T-helper 9 cell (primary cell): ENCODE data around the gene MREG.
"Not testable (repeated sequence)": the region's sequence is repeated elsewhere in the genome, so short reads cannot be mapped to it uniquely, and the experiment has no call there.

Source experiments
- DNase-seq: peaks from one replicate; pipeline ENCODE4 v3.0.0-alpha.2; 2020

MREG gene

GRCh38 chr2:215983581-215984351, 29.6 kb downstream of the MREG start:
- DNase-seq: no peak

DNA sequence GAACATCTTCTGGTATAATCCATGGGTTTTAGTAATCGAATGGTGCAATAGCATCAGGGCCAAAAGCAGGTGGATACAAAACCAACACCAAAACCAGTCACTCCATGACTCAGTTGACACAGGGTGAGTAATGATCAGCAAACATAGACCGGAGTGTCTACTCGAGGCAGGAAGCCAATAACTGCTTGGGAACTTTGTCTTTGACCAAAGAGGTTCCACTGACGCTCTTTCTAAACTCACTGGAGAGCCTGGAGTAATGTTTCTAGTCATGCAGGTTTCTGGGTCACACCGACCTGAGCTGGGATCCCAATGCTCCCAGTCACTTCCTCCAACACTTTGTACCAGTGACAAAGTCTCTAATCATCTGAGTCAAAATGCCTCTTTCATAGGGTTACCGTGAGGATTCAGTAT, 30.9 kb downstream of the MREG start:
- DNase-seq: no peak

GRCh38 chr2:215981115-215981514, 32.2 kb downstream of the MREG start:
- no peak for DNase-seq

DNA sequence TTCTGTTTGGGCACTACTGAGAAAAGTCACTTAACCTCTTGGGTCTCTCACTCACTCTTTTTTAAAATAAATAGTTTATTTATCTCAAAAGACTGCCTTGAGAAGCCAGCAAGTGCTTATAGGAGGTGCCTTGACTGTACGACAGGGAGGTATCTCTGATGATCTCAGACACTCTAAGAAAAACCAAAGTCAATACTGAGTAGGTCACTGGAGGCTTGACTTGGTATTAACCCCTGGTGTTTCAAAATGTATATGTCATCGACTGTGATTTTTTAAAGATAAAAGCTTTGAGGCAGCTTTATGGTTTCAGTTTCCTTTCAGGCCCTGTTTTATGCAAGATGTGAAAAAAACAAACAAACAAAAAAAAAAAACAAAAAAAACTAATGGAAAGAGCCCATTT, 33.7 kb downstream of the MREG start:
- DNase-seq: no peak

DNA sequence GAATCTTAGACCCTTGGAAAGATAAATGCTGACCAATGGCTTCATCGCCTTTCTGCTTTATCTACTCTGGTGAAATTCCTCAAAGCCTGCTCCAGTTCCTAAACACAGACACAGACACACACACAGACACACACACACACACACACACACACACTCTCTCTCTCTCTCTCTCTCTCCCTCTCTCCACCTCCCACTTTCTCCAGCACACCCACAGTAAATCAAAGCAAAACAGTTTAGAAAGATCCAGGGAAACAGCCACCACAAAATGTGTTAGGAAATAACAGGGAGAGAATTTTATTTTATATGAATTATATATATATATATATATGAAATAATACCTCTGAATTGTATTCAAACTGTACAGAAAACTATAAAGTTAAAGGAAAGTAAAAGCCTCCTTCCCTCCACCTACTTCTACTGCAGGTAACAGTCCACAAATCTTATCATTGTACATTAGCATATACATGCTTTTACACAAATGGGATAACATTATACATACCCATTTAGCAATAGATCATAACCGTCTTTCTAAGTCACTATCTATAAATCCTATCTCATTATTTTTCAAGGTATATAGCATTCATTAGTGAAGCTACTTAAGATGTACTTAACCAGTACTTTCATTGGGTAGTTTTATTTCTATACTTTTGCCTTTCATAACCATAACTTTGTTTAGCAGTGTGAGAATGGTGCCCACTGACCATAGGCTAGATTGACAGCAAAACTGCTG, 38.5 kb downstream of the MREG start:
- no peak for DNase-seq

- DNase-seq: no peak
Observed at GRCh38 chr2:215973954-215974699, 39.2 kb downstream of the MREG start.

DNA sequence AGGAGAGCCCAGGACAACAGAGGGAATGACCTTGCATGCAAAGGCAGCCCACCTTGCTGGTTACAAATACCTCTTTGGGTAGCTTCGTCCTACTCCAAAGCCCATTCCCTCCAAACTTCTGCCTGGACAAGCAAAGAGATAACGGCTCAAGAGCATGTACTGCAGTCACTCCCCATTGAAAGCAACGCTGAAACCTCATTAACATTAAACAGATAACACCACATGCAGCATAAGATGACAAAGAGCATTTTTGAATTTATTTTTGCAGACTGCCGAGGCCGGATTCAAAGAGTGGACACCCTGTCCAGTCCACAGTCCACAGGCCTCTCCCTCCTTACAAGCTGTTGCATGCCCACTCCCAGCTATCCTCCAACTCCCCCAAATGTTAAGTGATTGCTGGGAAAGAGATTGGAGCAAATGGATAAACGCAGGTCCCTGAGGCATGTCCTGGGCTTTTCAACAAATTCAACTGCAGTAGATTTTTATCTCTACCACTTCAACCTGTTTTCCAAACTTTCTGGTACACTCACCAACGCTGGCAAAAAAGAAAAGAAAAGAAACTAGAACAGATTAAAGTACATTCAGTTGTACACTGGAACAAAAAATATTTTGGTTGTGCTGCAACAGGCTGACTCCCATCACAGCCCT, 40.1 kb downstream of the MREG start:
- no peak for DNase-seq

- no peak for DNase-seq
Observed at GRCh38 chr2:215971671-215972070, 41.7 kb downstream of the MREG start.

GRCh38 chr2:215970894-215971293, 42.5 kb downstream of the MREG start:
- DNase-seq: not testable (repeated sequence)

GRCh38 chr2:215970425-215970824, 42.9 kb downstream of the MREG start:
- DNase-seq: no peak

- no peak for DNase-seq
Observed at GRCh38 chr2:215969131-215969841, 44.1 kb downstream of the MREG start.

GRCh38 chr2:215968499-215968898, 44.9 kb downstream of the MREG start:
- DNase-seq: no peak

DNA sequence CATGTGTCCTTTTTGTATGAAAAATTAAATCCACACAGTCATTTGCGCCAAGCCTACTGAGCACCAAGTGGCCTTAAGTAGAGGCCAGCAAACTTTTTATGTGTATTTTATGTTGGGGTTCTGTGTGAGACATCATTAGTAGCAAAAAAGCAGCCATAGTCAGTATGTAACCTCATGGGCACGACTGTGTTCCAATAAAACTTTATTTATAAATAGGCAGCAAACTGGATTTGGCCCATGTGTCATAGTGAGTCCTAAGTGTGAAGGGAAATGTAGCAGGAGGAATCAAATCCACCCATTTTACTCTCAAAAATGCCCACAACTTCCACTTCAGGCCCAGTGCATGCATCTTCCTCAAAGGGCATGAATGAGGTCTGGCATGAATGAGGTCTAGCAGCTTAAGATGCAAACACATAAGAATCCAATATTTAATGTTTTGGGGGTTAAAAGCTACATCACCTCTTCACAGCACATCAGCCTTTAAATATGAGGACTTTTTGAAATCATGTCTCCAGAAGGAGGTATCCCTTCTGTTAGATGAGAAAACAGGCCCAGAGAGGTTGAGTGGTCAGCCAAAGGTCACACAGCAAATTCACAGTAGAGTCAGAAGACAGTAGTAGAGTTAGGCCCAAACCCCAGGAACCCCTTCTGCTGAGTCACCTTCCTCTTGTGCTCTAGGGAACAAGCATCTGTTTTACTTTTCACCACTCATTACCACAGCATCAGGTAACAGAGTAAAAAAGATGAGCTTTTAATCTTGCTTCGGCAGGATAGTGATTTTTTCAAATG, 45.6 kb downstream of the MREG start:
- no peak for DNase-seq

GRCh38 chr2:215966951-215967350, 46.4 kb downstream of the MREG start:
- no peak for DNase-seq

DNA sequence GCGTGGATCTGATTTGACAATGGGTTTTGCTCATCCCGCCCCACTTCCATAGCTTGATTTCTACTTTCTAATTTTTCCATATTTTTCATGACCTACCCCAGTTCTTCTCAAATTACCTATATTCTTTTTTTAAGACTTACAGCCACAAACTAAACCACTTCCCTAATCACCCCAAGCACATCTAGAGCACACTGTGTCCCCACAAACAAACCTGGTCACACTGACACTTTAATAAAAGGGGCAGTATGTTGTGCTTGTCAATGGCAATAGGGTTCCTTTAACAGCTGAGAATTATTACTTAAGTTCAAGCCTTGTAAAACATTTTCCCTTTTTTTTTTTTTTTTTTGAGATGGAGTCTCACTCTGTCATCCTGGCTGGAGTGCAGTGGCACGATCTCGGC, 47.1 kb downstream of the MREG start:
- DNase-seq: no peak

DNA sequence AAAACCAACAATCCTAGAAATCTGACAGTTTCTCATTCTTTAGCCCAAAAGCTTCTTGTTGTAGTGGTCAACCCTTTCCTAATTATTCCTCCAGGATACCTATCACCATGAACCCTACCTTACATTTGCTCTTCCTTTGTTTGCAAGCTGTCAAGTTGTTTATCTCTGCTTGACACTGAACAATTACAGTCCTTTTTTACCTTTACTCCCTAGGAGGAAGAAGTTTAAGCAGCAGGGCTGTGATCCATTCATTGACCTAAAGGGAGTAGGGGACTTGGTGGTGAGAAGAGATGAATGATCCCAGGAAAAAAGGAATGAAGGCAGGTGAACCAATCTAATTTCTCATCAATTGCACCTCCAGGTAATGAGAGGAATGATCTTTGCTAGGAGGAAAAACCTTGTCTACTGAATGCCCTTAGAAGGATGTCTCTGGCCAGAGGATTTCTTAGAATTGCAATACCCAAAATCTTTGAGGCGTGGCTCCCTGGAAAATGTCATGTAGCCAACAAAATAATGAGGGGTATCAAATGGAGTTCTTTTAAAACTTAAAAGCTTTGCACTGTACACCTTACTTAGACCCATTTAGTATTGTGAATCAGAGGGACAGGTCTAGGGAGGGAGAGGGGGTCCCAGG, 47.7 kb downstream of the MREG start:
- DNase-seq: no peak

GRCh38 chr2:215961981-215962380, 51.4 kb downstream of the MREG start:
- DNase-seq: no peak

DNA sequence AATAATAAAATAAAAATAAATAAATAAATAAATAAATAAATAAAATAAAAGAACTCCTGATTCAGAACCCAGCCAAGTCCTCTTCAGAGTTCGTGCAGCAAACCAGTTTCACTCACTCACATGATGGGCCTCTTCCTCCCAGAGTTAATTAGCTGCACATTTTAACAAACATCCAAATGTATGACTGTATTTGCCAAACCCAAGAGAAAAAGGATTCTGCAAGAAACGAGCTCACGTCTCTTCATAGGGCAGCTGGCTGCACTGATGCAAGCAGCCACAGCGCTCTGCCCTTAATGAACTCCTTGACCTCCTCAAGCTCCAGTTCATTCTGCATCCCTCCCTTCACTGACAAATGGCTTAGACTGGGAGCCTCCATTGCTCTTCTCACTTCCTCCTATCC, 55.1 kb downstream of the MREG start:
- DNase-seq: no peak

DNA sequence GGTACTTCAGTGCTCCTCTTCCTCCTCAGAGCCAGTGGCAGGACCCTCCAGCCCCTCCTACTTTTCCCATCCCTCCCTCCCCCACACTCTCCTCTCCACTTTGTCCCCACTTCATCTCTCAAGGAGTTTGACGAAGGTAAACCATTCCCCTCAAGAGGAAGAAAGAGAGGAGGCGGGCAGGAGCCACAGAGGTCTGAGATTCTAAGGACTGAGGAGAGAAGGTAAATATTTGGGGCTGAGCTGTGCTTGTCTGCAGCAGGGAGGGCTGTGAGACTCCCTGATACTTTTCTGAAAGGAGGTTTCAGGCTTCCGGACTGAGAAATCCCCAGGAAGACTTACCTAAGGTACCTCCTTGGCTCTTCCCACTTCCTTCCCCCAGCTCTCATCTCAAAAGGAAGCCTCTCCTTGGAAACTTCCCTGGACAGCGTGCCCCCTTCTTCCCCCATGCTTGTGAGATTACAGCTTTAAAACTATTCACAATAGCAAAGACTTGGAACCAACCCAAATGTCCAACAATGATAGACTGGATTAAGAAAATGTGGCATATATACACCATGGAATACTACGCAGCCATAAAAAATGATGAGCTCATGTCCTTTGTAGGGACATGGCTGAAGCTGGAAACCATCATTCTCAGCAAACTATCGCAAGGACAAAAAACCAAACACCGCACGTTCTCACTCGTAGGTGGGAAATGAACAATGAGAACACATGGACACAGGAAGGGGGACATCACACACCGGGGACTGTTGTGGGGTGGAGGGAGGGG, 55.8 kb downstream of the MREG start:
- DNase-seq: not testable (repeated sequence)
